K562 (cell line): ENCODE data around the gene RERE. TPM values are rescaled to one million over a fixed set of nuclear protein-coding genes. Genes with fewer than 3 reads are reported as not detected.

Experiments
- ATAC-seq: fragments of 200-7000 bp; cut with Tn5 transposase; 3 replicates; pipeline ENCODE4 v1.9.1; 2020; ENCODE audit warnings: moderate library complexity
- BruUV-seq: library from RNA; stranded (reverse); fragments of 400-500 nt; replicated peaks from 2 replicates; lab custom pipeline; 2021; lab: Mats Ljungman, UMichigan
- CTCF ChIA-PET: fragments of 300-600 bp; formaldehyde crosslinking; extraction: SDS; loops from one replicate; lab custom pipeline; 2021; ENCODE audit warnings: low intra/inter-chr PET ratio; lab: Yijun Ruan, JAX
- POLR2A ChIA-PET: fragments of 300-600, 350-650 bp; sonication (Branson Sonifier 250); formaldehyde crosslinking; extraction: SDS; loops from one replicate; lab custom pipeline; 2021; ENCODE audit warnings: antibody characterized with exemption, inconsistent platforms; lab: Yijun Ruan, JAX
- DNase-seq, 4 experiments: peaks; one replicate each; pipeline versions ENCODE4 v3.0.0 to v3.0.0-alpha.2; 2011 to 2018; ENCODE audit warnings: low spot score in 3 of 4, mixed read lengths in 3 of 4; ENCODE audit errors: extremely low read depth in 1 of 4
- FAIRE-seq: peaks from 2 replicates; lab custom pipeline; 2011; peaks lifted over from hg19 to GRCh38; lab: Jason Lieb, UNC
- H2AFZ ChIP-seq: 2 replicates; pipeline ENCODE4 v1.6.0; 2011; ENCODE audit warnings: low read depth, low read length, control low read depth, inconsistent platforms
- H3K27ac ChIP-seq: fragments of 200-600 bp; 3 replicates; pipeline ENCODE4 v1.8.0; 2011; ENCODE audit warnings: low read depth, mild to moderate bottlenecking, control low read depth, inconsistent platforms, low read length, moderate library complexity, mixed read lengths; ENCODE audit errors: extremely low read depth
- H3K27me3 ChIP-seq, 2 experiments: fragments of 300-600 bp in 1 of 2; 2 replicates in 1 of 2; 3 replicates in 1 of 2; pipeline versions ENCODE4 v1.6.0 to v1.8.0; 2011; ENCODE audit warnings: inconsistent platforms in 2 of 2, low read length in 2 of 2, mild to moderate bottlenecking in 1 of 2, mixed read lengths in 1 of 2, moderate library complexity in 1 of 2; ENCODE audit not compliant: control insufficient read depth in 2 of 2, insufficient read depth in 2 of 2
- H3K36me3 ChIP-seq: fragments of 300-600 bp; 3 replicates; pipeline ENCODE4 v1.8.0; 2011; ENCODE audit warnings: mild to moderate bottlenecking, low read length, inconsistent platforms; ENCODE audit not compliant: control insufficient read depth, insufficient read depth
- H3K4me1 ChIP-seq, 2 experiments: fragments of 200-600 bp in 1 of 2; replicated peaks in 1 of 2; 2 replicates in 1 of 2; 3 replicates in 1 of 2; pipeline versions ENCODE4 v1.5.1 to v1.8.0; 2011; ENCODE audit warnings: inconsistent platforms in 2 of 2, low read length in 2 of 2, mild to moderate bottlenecking in 1 of 2, mixed read lengths in 1 of 2, moderate library complexity in 1 of 2; ENCODE audit not compliant: control insufficient read depth in 2 of 2, insufficient read depth in 2 of 2
- H3K4me2 ChIP-seq: 2 replicates; pipeline ENCODE4 v1.6.1; 2011; ENCODE audit warnings: low read length, control low read depth, inconsistent platforms, mixed read lengths; ENCODE audit not compliant: insufficient read depth
- H3K4me3 ChIP-seq: fragments of 200-600 bp; sonication (generic), shearing (Covaris generic); 2 replicates; pipeline ENCODE4 v1.5.1; 2016; ENCODE audit warnings: control low read depth, inconsistent platforms
- H3K79me2 ChIP-seq: fragments of 200-600 bp; 3 replicates; pipeline ENCODE4 v1.8.0; 2011; ENCODE audit warnings: low read length, inconsistent platforms; ENCODE audit not compliant: control insufficient read depth, insufficient read depth
- H3K9ac ChIP-seq, 2 experiments: 2 replicates each; pipeline versions ENCODE4 v1.6.0 to v1.6.1; 2011; ENCODE audit warnings: low read depth in 2 of 2, low read length in 2 of 2, control low read depth in 1 of 2, inconsistent platforms in 1 of 2, mild to moderate bottlenecking in 1 of 2, mixed read lengths in 1 of 2; ENCODE audit not compliant: insufficient read depth in 1 of 2
- H3K9me1 ChIP-seq: one replicate; pipeline ENCODE4 v1.6.0; 2011; ENCODE audit warnings: inconsistent platforms, mild to moderate bottlenecking, low read length, moderate library complexity; ENCODE audit not compliant: control insufficient read depth, insufficient read depth
- H3K9me3 ChIP-seq: replicated peaks from 2 replicates; pipeline ENCODE4 v1.5.1; 2011; ENCODE audit warnings: low read depth, low read length, inconsistent platforms; ENCODE audit not compliant: control insufficient read depth, insufficient read depth
- H4K20me1 ChIP-seq: replicated peaks from 2 replicates; pipeline ENCODE4 v1.6.1; 2011; ENCODE audit warnings: low read length, inconsistent platforms, mixed read lengths; ENCODE audit not compliant: control insufficient read depth, insufficient read depth
- CBFA2T3 ChIP-seq: fragments of 450-650 bp; IDR thresholded peaks from 2 replicates; pipeline ENCODE4 v1.6.1; 2017
- CXXC5 ChIP-seq: fragments of 250-450 bp; sonication (Bioruptor Pico); IDR thresholded peaks from 2 replicates; pipeline ENCODE4 v1.8.0; 2022; ENCODE audit warnings: inconsistent platforms, mild to moderate bottlenecking, moderate library complexity
- MEF2A ChIP-seq: IDR thresholded peaks from 2 replicates; pipeline ENCODE4 v1.6.1; 2011; ENCODE audit warnings: low read depth, mild to moderate bottlenecking, low read length, moderate library complexity; ENCODE audit not compliant: control insufficient read depth
- POU5F1 ChIP-seq: fragments of 150-350 bp; IDR thresholded peaks from 2 replicates; pipeline ENCODE4 v1.6.1; 2014; ENCODE audit warnings: borderline replicate concordance, low read length, low read depth, mild to moderate bottlenecking; ENCODE audit not compliant: partially characterized antibody
- TEAD4 ChIP-seq, 2 experiments: sonication (generic) in 1 of 2; formaldehyde crosslinking in 1 of 2; IDR thresholded peaks; 2 replicates each; pipeline versions ENCODE4 v1.6.1 to v1.8.0; 2012 to 2022; ENCODE audit warnings: borderline replicate concordance in 1 of 2, inconsistent platforms in 1 of 2, low read length in 1 of 2, mild to moderate bottlenecking in 1 of 2, missing genetic modification reagents in 1 of 2
- WGBS: fragments of 100-300 bp; shearing (Covaris generic); methylation state at CpG from one replicate; pipeline ENCODE4 v1.1.6; 2016; ENCODE audit warnings: low coverage, mixed read lengths; ENCODE audit not compliant: insufficient coverage; ENCODE audit errors: missing lambda C conversion rate; 5-methylcytosine and 5-hydroxymethylcytosine counted together
- in situ Hi-C: fragments of 300-500 bp; cut with MboI; formaldehyde crosslinking; loops from 4 replicates; pipeline ENCODE4 v1.15.0; 2018; ENCODE audit warnings: inconsistent platforms, mixed read lengths
- intact Hi-C: fragments of 100-400 bp; cut with micrococcal nuclease; formaldehyde crosslinking; loops from 2 replicates; pipeline ENCODE4 v1.14.2; 2022
- polyA plus RNA-seq, 8 experiments: library from polyadenylated mRNA; depleted of rRNA in 4 of 8; stranded (reverse) in 5 of 8; unstranded in 3 of 8; fragments of >200 nt; fragmentation: Nextera tagmentation in 2 of 8; fragmentation: Illumina TruSeq in 1 of 8; extraction: Ambion mirVana in 2 of 8; extraction: Trizol in 1 of 8; gene quantifications; 2 replicates each; pipeline versions ENCODE4 v1.2.1 to v1.2.3, GENCODE V29; 2011 to 2014; ENCODE audit warnings: inconsistent platforms in 1 of 8, missing spikeins in 1 of 8
- total RNA-seq, 7 experiments: library from RNA; depleted of rRNA in 6 of 7; stranded (reverse); fragments of >200 nt in 6 of 7; fragmentation: Illumina TruSeq in 2 of 7; extraction: Trizol in 2 of 7; gene quantifications; 2 replicates each; pipeline versions ENCODE4 v1.2.1 to v1.2.3, GENCODE V29; 2011 to 2021; ENCODE audit warnings: low replicate concordance in 1 of 7

Gene RERE
- total and polyA plus RNA-seq, 9 of the 15 experiments (the other 6 are each of a cell fraction or from before 2014, with no cell fraction given): 3.0 to 51.5 (median 13.4) TPM

GRCh38 chr1:8590721-8591351 is 226.6 kb downstream of the RERE start:
- Histone ChIP-seq H3K9ac (no peak overlapping the region), H3K4me2 (no peak overlapping the region), H3K9me1 (no peaks in the 10 kb centered on the region), H4K20me1 (peaks cover 3% of the 10 kb centered on the region; the same call in 1 of the 2 replicates), H3K36me3 (no peaks in the 10 kb centered on the region), H3K27me3 (no peaks in the 10 kb centered on the region), H3K79me2 (peaks cover 16% of the 10 kb centered on the region; the same call in 2 of the 3 replicates), H3K4me3 (no peak overlapping the region), H2AFZ (no peak overlapping the region), H3K27ac (no peak overlapping the region), H3K9me3 (peaks cover 6% of the 10 kb centered on the region), H3K4me1 (peaks cover 0 to 9% of the 10 kb centered on the region in 2 experiments; a peak in 3 of 5 replicates)
- DNase-seq (peak in 1 of 4 experiments; percentile 57), FAIRE-seq (peak; percentile 15), ATAC-seq (peak; percentile 71)
- POLR2A ChIA-PET: interaction anchor here (0.6 kb wide), 1 partner anchor 35 kb away, joined by 3 read pairs; no protein-coding TSS in a partner anchor
- 14% methylated on average over 6 of the region's 6 CpGs for WGBS
- 0 out of 2 replicates have a peak, but pooled peaks have one; percentile 20 for TF ChIP-seq CBFA2T3
- peak; percentile 81 for TF ChIP-seq MEF2A
- TF ChIP-seq CXXC5 (CRISPR knock-in tag): 0 out of 2 replicates have a peak, but pooled peaks have one; percentile 13
- no peak for TF ChIP-seq TEAD4 (IDR thresholded peaks at IDR 0.05; ENCODE audit: low read length)
- TF ChIP-seq TEAD4 (CRISPR knock-in tag; IDR thresholded peaks at IDR 0.05; ENCODE audit: borderline replicate concordance): no peak
- TF ChIP-seq POU5F1: no peak
- in situ Hi-C loops: no loop called here
- no TSS peak for BruUV-seq
- CTCF ChIA-PET: no interaction called here
- intact Hi-C loops: no loop called here
